Colonic mucosa (tissue), 4 donors: ENCODE results near the gene HBG2. TPM values are rescaled to one million over a fixed set of nuclear protein-coding genes. Genes with fewer than 3 reads are reported as not detected.

Experiments used
- DNase-seq: peaks from one replicate; pipeline ENCODE4 v3.0.0-alpha.2; 2020
- H3K27ac ChIP-seq: fragments of 200-600 bp; one replicate; pipeline ENCODE4 v1.8.0; 2021
- H3K27me3 ChIP-seq: fragments of 200-600 bp; one replicate; pipeline ENCODE4 v1.8.0; 2021
- H3K36me3 ChIP-seq: fragments of 200-600 bp; one replicate; pipeline ENCODE4 v1.8.0; 2021
- H3K4me1 ChIP-seq: fragments of 200-600 bp; one replicate; pipeline ENCODE4 v1.8.0; 2021; ENCODE audit warnings: mild to moderate bottlenecking
- H3K4me3 ChIP-seq: fragments of 200-600 bp; one replicate; pipeline ENCODE4 v1.8.0; 2021
- H3K9ac ChIP-seq, 2 donors: one replicate each; pipeline ENCODE4 v1.7.0; 2013; ENCODE audit warnings: control low read depth in 2 of 2, low read depth in 2 of 2, low read length in 2 of 2
- H3K9me3 ChIP-seq: fragments of 200-600 bp; one replicate; pipeline ENCODE4 v1.8.0; 2021
- intact Hi-C: fragments of 100-400 bp; cut with DNase I; formaldehyde crosslinking; loops from one replicate; pipeline ENCODE4 v1.14.1; 2022
- total RNA-seq, 2 donors: library from RNA; stranded (reverse); fragmentation: NEBNext Ultra II Directional in 1 of 2; extraction: Animal tissue kit (Norgen Biotek cat#: 25700) in 1 of 2; gene quantifications; one replicate each; pipeline ENCODE4 v1.2.1, GENCODE V29; 2021
- TF ChIP-seq, protein P1 (sequence below): fragments of 200-600 bp; IDR thresholded peaks from one replicate; pipeline ENCODE4 v1.8.0; 2022; ENCODE audit warnings: antibody characterized with exemption, mild to moderate bottlenecking
- donor health status: healthy.
- donor health status: DM: no; HTN: no; CAD: no.
- donor health status: DM: no; HTN: no; CAD: no.

HBG2 gene
- total RNA-seq, 2 donors from 2014 or later, result 14.9 TPM; not detected in 1

- Histone ChIP-seq H3K27me3 (no peaks in the 10 kb centered on the region), H3K4me1 (no peaks in the 10 kb centered on the region), H3K36me3 (no peaks in the 10 kb centered on the region), H3K27ac (no peak overlapping the region), H3K9ac (no peak overlapping the region), H3K9me3 (no peaks in the 10 kb centered on the region), H3K4me3 (no peak overlapping the region)
- TF ChIP-seq, protein P1, sequence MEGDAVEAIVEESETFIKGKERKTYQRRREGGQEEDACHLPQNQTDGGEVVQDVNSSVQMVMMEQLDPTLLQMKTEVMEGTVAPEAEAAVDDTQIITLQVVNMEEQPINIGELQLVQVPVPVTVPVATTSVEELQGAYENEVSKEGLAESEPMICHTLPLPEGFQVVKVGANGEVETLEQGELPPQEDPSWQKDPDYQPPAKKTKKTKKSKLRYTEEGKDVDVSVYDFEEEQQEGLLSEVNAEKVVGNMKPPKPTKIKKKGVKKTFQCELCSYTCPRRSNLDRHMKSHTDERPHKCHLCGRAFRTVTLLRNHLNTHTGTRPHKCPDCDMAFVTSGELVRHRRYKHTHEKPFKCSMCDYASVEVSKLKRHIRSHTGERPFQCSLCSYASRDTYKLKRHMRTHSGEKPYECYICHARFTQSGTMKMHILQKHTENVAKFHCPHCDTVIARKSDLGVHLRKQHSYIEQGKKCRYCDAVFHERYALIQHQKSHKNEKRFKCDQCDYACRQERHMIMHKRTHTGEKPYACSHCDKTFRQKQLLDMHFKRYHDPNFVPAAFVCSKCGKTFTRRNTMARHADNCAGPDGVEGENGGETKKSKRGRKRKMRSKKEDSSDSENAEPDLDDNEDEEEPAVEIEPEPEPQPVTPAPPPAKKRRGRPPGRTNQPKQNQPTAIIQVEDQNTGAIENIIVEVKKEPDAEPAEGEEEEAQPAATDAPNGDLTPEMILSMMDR, result no peak
- intact Hi-C loops, result no loop called here
- DNase-seq, result no peak
Measured at GRCh38 chr11:5274395-5274794, 19.8 kb upstream of the HBG2 start.

GRCh38 chr11:5272395-5273017, 17.9 kb upstream of the HBG2 start:
- Histone ChIP-seq H3K9me3 (no peaks in the 10 kb centered on the region), H3K9ac (no peak overlapping the region), H3K27ac (no peak overlapping the region), H3K36me3 (no peaks in the 10 kb centered on the region), H3K4me1 (no peaks in the 10 kb centered on the region), H3K4me3 (no peak overlapping the region), H3K27me3 (no peaks in the 10 kb centered on the region)
- TF ChIP-seq, protein P1, result no peak
- intact Hi-C loops, result no loop called here
- DNase-seq, result no peak

DNA sequence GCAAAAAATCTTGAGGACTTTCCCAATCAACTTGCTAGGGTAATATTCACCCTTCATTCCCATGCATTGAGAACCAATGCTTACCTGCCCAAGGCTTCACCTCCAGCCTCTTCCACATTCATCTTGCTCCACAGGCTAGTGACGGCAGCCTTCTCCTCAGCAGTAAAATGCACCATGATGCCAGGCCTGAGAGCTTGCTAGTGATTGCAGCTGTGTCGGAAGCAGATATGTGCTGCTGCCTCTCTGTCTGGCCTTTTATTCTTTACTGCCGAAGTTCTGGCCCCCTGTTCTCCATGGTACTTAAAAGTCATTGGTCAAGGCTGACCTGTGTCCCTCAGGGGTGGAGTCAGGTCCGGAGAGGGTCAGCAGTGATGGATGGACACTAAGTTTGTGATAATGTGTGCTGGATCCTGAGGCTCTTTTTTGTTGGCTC, 15.2 kb upstream of the HBG2 start, which contains the start of gene HBE1:
HBE1 (minus strand) TSS at position 231 of the 433 bp plus-strand sequence; CDS start at position 176, 55 bp downstream.
- DNase-seq, result no peak
- Histone ChIP-seq H3K9ac (no peak within 1 kb of the TSS), H3K36me3 (no peaks in the 10 kb centered on the region), H3K27ac (no peak within 1 kb of the TSS), H3K4me3 (no peak within 1 kb of the TSS), H3K9me3 (no peaks in the 10 kb centered on the region), H3K27me3 (no peaks in the 10 kb centered on the region), H3K4me1 (no peaks in the 10 kb centered on the region)
- intact Hi-C loops, result no loop called here
- TF ChIP-seq, protein P1, result no peak

- Histone ChIP-seq H3K4me3 (no peak overlapping the region), H3K9ac (no peak overlapping the region), H3K9me3 (no peaks in the 10 kb centered on the region), H3K27me3 (no peaks in the 10 kb centered on the region), H3K4me1 (no peaks in the 10 kb centered on the region), H3K27ac (no peak overlapping the region), H3K36me3 (no peaks in the 10 kb centered on the region)
- TF ChIP-seq, protein P1, result no peak
- DNase-seq, result no peak
- intact Hi-C loops, result no loop called here
Measured at GRCh38 chr11:5267033-5267563, 12.5 kb upstream of the HBG2 start.

DNA sequence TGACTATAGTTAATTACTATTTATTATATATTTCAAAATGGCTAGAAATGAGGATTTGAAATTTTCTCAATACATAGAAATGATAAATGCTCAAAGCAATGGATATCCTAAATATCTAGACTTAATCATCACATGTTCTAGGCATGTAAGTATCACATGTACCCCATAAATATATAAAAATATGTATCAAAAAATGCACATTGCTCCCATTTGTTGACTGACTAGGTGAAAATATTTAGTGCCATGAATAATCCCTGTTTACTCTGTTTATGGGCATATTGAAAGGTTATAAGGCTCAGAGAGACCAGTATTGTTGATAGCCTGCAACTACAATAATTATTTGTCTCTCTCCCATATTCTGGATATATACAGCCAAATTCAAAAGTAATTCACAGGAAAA, 12.0 kb upstream of the HBG2 start:
- Histone ChIP-seq H3K27me3 (no peaks in the 10 kb centered on the region), H3K36me3 (no peaks in the 10 kb centered on the region), H3K9ac (no peak overlapping the region), H3K27ac (no peak overlapping the region), H3K9me3 (no peaks in the 10 kb centered on the region), H3K4me1 (no peaks in the 10 kb centered on the region), H3K4me3 (no peak overlapping the region)
- TF ChIP-seq, protein P1, result no peak
- no peak for DNase-seq
- intact Hi-C loops, result no loop called here
